GM03348 (cell line): ENCODE measurements around the gene TLCD3B.
"Not testable (repeated sequence)": the region's sequence is repeated elsewhere in the genome, so short reads cannot be mapped to it uniquely, and the experiment has no call there.

Experiments
- DNase-seq: peaks from one replicate; pipeline ENCODE4 v3.0.0; 2012; ENCODE audit warnings: low spot score

Gene TLCD3B

DNA sequence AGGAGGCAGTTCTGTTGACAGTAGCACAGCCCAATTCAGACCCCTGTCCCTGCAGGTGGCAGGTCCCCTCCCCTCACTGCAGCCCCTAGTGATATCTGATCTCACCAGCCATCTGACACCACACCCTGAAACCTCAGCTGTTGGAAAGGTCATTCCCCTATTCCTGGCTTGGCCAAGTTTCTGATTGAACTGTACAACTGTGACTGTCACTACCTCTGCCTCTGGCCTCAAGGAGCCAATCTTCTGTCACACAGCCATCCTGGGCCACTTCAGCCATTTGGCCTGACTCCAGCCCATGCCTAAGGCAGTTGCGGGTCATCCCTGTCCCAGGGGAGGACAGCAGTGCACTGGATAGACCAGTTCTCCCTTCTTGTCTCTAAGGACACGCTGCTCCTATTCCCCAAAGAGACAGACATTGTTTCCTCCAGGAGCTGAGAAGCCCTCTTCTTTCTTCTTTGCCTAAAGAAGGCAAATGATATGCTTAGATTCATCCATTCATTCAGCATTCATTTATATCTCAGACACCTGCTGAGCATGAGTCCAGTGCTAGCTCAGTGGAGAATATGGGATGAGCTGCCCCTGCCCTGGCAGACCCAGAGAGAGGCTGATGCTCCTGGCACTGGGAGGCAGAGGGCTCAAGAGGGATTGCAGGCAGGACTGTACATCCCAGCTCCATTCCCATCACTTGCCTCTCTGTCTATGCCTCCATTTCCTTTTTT is 29.9 kb upstream of the TLCD3B start:
- DNase-seq, result no peak

DNA sequence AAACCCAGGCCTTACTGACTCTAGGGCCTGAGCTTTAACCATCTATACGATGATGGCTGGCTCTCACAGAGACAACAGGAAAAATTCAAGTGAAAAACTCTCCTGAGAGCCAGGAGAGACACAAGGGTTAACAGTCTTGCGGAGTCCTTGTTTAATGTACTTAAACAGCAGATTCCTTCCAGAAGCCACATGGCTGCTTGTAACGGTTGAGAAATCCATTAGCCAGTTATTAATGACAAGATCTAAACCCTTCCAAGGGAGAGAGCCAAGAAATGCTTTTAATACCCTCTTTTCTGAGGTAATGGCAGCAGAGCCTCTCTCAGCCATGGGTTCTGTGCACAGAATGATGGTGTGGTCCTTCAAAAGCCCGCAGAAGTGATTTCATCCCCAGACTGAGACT is 29.3 kb upstream of the TLCD3B start:
- no peak for DNase-seq

DNA sequence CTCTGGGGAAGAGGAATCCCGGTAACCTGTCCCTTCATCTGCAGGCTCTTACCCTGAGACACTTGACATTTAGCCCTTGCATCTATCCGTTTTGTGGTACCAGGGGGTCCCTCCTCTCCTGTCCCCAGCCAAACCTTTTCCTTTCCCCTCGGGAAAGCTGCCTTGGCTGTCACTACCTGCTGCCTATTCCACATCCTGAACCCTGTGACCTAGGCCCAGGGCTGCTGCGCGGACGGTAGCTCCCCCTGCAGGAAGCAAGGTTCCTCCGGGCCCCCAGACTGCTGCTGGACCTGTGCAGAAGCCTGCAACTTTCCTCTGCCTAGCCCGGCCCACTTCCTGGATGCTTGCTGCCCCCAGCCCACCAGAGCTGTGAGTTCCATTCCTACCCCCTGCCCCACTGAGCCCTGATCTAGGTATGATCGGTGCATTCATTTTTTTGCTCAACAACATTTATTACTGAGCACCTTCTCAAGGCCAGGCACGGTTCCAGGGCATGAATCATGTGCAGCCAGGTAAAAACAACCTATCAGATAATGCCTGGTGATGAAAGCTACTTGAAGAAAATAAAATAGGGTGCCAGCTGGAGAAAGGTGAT is 24.0 kb upstream of the TLCD3B start:
- no peak for DNase-seq

DNA sequence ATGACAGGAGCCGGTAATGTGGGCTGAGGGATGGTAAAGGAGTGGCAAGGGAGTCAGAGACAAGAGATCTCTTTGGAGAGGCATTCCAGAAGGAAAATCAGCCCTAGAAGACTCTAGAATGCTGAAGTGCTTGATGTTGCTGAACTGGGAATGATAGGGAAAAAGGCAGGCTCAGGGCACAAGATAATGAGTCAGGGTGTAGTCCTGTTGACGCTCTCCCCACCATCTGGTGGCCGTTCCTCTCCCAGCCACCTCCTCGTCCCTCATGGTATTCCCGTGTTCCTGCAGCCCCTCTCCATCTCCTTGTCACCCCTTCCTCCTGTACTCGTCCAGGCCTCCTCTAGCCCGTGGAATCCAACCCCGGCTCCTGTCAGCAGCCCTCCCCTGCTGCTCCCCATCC is 23.4 kb upstream of the TLCD3B start:
- DNase-seq, result no peak

DNA sequence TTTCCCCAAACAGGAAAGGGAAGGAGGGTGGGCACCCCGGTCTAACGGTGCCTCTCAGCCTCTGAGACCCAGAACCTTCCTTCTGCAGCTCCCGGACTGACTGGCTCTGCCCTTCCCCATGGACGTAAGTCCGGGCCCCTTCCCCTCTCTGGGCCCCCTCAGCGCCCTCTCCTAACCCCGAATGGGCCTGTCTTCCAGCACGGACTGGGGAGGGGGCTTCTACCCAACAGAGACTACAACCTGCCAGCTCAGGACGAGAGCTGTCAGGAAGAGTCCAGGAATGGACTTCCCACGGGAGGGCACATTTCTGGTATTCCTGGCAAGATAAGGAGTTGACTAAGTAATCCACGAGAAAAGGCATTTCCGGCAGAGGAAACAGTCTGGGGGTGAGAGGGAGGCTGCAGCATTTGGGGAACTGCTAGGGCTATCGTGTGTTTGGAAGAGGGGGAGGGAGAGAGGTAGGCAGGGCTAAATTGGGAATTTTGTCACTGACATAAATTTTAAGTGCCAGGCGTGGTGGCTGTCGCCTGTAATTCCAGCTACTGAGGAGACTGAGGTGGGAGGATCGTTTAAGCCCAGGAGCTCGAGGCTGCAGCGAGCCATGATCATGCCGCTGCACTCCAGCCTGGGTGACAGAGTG is 22.4 kb upstream of the TLCD3B start:
- peak; percentile 71 for DNase-seq

DNA sequence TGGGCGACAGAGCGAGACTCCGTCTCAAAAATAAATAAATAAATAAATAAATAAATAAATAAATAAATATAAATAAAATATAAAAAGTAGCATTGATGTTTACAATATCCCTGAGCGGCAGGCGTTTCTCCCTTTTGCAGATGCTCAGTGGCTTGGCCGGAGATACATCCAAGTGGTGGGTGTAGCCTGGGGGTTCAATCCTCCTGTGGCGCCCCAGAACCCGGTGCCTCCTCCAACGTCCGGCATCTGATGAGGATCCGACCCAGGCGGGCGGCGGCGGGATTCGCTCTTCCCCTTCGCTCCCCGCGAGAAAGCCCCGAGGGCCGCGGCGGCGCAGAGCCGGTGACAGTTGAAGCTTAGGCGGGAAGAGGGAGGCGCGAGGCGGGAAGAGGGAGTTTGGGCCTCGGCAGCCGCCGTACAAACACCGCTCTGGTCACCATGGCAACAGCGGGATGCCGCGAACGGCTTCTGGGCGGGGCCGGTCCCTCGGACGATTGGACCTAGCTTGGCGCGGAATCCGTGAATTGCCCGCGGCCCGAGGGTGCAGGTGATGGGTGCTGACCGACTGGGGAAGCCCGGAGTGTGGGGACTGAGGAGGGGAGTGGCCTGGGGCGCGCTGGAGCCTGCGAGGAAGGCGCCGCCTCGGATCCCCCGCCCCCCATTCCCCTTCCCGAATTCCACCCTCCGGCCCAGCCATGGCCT is 21.8 kb upstream of the TLCD3B start:
- peak; percentile 97 for DNase-seq

DNA sequence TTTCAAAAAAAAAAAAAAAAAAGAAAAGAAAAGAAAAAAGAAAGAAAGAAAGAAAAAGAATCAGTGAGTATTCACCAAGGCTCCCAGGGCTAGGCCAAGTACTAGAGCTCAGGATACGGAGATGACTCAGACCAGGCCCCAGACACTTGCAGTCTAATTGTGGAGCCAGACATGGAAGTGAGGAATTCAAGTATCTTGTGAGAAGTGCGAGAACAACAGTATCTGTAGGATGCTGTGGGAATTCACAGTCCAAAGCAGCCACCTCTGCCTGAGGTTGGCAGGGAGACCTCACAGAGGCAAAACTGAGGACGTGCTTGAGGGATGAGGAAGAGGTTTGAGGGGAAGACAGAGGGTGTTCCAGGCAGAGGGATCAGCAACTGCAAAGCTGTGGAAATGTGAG is 20.4 kb upstream of the TLCD3B start:
- DNase-seq, result peak; percentile 75

DNA sequence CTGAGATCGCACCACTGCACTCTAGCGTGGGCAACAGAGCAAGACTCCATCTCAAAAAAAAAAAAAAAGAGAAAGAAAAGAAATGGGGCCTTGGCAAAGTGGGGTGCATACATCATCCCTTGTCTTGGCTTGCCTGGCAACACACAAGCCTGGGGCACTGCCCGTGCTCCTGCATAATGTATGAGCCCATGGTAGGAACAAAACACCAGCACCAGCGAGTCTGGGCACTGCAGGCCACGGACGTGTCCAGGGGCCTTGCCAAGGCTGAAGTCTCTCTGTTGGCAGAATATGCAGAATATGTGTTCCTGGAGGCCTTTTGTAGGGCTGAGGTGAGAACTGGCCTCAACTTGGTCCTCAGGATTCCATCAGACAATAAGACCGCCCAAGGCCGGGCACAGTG is 18.8 kb upstream of the TLCD3B start:
- DNase-seq, result no peak

DNA sequence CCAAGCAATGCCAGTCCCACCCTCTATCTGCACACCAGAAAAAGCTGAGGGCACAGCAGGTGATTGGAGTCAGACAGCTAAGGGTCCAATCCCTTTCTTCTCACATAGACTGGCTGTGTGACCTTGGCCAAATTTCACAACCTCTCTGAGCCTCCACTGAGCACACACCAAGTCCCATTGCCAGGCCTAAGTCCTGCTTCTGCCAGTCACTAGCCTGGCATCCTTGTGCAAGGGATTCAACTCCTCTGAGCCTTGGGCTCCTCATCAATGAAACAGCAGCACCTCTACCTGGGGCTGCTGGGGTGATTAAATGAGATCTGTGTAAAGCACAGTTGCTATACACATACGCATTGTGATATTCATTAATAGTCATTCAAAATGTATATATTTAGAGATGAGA is 15.5 kb upstream of the TLCD3B start:
- no peak for DNase-seq

DNA sequence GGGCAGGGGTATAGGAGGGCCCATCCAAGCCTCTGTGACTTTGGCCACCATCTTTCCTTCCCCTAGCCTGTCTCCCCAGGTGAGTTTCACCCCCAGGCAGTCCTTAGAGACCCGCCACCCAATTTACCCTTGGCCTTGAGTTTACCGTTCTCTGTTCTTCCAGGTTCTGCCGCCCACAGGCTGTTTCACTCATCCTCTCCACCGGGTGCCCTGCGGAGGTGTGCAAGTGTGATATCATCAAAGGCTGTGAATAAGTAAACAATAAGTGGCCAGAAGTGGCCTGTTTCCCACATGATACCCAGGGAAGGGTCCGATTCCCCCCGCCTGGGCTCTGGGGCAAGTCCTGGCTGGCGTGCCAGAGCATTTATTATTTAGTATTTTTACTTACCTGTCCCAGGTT is 15.1 kb upstream of the TLCD3B start:
- DNase-seq, result no peak

DNA sequence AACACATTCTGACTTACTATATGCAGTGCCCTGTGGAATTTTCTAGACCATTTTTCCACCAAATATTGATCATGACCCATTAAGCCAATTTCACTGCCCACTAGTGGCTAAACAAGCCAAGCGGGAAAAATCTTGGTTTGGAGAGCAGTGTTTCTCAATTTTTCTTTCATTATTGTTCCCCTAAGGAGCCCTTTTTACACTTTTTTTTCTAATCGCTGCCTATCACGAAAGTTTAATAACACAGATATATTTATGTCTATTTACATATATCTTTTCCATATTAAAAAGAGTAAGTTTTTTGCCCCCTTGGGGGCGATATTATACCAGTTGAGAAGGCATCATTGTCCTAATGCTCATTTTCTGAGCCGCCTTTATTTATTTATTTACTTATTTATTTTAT is 10.8 kb upstream of the TLCD3B start:
- DNase-seq, result peak; percentile 57

DNA sequence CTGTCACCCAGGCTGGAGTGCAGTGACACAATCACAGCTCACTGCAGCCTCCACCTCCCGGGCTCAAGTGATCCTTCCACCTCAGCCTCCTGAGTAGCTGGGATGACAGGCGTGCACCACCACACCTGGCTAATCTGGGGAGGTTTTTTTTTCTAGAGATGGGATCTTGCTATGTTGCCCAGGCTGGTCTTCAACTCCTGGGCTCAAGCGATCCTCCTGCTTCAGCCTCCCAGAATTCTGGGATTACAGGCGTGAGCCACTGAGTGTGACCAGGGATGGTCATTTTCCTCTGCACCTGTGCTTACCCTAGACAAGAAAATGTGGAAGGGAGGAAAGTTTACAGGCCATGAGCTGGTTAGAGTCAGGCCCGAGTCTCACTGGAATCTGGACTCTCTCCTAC is 9.6 kb upstream of the TLCD3B start:
- not testable (repeated sequence) for DNase-seq

DNA sequence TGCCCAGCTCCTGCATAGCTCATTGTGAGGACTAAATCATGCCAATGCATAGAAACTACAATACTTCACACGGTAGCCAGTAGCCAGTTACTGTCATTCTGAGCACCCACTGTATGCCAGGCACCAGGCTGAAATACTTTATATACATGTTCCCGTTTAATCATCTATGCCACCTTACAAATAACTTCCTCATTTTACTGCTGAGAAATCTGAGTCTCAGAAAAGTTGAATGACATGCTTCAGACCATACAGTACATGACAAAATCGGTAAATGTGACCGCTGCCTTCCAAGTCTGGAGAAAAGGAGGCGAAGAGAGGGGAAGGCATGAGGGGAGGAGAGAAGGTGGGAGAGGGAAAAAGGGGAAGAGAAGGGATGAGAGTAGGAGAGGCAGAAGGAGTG is 9.2 kb upstream of the TLCD3B start:
- DNase-seq, result no peak

DNA sequence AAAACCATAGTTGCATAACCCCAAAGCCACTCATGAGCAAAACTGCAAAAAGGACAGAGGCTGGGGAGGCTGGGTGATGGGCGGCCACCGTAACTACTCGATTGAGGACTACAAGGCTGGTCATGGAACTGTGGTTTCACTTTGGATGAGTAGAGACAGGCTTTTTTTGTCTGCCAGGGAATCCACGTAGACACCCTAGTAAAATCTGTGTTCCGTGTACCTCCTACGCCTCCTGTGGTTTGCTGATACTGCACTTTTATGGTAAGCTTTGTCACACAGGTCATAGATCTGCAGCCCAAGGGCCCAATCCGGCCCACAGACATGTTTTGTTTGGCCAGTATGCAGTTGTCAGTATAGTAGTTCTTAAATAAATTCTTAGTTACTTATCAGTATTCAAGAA is 2.2 kb upstream of the TLCD3B start:
- DNase-seq, result no peak

DNA sequence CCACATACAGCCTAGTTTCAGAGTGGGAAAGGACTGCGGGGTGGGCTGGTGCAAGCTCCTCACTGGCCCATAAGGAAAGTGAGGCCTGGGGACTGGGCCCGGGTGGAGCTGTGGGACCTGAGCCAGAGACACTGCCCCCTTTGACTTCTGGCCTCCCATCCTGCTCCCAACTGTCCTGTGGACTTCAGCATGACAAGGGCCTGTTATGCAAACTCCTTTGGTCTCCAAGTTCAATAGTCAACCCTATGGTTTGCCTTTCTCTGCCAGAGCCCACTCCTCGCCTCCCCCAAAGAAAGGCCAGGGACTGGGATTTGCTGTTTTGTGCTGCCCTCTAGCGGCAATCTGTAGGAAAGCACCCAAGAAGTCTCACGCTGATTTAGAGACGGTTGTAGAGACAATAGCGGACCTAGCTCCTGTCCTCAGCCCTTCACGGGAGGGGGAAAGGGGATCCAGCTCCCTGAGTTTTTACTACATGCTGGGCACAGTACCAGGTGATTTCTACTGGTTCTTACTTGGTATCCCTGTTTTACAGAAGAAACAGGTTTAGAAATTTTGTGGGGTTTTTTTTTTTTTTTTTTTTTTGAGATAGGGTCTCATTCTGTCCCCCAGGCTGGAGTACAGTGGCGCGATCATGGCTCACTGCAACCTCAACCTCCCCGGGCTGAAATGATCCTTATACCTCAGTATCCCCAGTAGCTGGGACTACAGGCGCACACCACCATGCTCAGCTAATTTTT is 1.2 kb upstream of the TLCD3B start:
- DNase-seq, result peak; percentile 79

DNA sequence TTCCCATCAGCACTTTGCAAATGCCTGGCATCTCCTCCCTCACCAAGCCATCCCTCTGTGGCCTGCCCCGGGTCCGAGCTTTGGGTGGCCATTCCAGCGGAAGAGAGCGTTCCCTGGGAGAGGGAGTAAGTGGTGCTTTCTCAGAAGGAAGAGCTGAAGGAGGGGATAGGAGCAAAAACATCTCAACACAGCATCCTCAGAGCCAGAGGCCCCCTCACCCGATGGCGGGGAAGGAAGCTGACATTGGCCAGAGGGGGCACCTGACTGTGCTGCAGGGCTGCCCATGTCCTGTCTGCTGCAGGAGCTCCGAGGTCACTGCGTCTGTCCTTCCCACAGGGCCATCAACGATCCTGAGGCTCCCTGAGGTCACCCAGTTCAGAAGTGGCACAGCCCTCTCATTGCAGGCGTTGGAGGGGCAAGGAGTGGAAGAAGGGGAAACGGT is 427 bp upstream of the TLCD3B start:
- DNase-seq, result no peak

DNA sequence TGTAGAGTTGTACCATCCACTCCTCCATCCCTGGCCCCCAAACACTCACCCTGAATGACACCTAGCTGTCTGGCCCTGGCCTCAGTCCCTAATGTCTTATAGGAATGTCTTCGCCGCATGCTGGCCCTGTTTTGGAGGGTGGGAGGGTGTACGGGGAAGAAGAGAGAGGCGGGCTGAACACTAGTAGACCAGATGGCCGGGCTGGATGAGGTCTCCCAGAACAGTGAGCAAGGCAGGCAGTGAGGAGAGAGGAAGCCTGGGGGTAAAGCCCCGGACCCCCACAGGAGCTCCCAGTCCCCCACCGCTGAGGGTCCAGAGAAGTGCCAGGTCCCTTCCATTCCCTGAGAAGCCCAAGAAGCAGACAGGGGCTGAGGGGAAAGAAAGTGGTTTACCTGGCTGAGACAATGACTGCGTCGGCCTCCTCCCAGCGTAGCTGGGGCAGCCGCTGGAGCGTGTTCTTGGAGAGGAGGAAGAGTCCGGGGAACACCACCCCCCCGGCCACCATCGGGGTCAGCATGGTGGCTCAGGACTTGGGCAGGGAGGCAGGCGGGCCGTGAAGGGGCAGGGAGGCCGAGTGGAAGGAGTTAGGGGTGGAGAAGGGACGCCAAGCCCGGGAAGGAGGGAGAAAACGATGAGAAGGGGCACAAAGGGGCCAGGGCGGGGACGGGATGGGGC is 923 bp downstream of the TLCD3B start:
- no peak for DNase-seq

DNA sequence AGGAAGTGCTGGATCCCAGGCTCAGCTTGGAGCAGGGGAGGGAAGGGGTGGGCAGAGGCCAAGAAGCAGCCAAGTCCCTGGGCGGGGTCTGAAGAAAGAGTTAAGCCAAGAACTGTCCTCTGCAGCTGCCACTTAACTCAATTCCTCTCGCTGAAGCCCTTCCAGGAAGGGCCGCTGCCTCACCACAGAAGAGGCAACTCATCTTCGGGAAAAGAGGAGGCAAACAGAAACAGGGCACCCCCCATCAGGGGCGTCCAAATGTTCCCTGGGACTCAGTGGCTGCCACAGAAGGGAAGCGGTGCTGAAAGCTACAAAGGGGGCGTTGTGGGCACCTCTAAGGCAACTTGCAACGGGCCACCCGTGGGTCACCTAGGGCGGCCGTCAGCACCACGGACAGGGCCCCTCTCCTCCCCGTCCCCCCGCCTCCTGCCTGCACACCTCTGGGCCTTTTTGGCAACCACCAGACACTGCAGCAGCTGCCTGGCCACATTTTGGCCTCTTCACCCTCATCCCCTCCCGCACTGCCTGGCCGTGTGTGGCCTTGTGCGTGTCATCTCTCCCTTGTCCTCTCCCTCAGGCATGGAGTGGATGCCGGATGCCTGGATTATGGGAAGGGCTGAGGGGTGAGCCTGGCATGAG is 2.5 kb downstream of the TLCD3B start:
- DNase-seq, result no peak

DNA sequence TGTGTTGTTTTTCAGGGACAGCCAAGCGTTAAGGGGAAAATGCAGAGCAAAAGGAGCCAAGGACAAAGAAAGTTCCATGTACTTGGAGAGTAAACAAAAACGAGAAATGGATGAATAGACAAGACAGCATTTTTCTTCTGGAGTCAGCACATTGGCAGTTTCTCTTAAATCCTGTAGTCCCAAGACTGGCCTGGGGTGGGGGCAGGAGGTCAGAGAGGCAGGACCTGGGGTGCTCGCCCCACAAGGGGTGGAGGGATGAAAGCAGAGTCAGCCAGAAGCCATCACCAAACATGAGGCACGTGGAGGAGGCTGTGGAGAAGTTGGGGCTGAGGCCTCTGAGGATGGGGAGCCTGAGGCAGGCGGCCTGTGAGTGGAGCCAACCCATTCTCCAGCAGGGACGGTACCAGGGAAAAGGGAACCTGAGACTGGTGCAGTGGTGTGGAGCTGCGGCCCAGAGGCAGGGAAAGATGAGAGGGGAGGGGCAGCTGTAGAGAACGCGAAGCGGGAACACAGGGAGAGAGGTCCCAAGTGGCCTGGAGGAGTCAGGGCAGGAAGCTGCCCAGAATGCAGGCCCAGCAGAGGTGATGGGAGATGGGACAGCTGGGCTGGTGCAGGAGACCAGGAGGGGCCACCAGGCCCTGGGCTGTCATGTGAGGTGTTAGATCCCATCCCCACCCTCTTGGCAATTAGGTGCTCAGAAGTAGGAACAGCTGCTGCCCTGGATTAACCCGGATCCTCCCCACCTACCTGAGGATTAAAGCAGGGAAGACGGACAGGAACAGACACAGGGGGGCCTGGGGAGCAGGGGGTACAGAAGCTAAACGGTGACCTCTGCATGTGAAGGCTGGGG is 3.3 kb downstream of the TLCD3B start:
- DNase-seq, result no peak

DNA sequence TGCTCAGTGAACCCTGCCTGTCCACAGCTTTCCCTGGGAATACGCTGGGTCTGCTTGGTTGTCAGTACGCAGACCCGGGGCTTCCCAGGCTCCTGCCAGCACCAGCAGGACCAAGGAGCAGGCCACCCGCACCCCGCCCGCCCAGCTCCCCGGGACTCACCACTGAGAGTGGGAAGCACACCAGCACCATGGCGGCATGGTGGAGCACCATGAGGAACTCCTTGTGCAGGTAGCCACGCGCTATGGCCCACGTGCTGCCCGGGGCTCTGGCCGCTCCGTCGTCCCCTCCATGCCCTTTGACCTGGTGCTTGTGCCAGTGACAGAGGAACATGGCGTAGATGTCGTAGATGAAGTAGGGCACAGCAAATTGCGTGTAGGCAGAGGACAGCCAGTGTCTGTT is 4.6 kb downstream of the TLCD3B start:
- no peak for DNase-seq
